Osteoblast (primary cell): ENCODE measurements around the gene CCND2. TPM values are rescaled to one million over a fixed set of nuclear protein-coding genes. Genes with fewer than 3 reads are reported as not detected.

Experiments
- DNase-seq: peaks from one replicate; pipeline ENCODE4 v3.0.0; 2011; ENCODE audit warnings: low spot score, mixed read lengths; ENCODE audit not compliant: insufficient read length; ENCODE audit errors: missing footprints
- H2AFZ ChIP-seq: 2 replicates; pipeline ENCODE4 v1.6.0; 2011; ENCODE audit warnings: mild to moderate bottlenecking, low read length
- H3K27ac ChIP-seq: 2 replicates; pipeline ENCODE4 v1.5.1; 2011; ENCODE audit warnings: mild to moderate bottlenecking, low read depth, low read length, moderate library complexity
- H3K27me3 ChIP-seq: 2 replicates; pipeline ENCODE4 v1.6.0; 2012; ENCODE audit warnings: mild to moderate bottlenecking, control low read depth, inconsistent platforms, low read length, moderate library complexity; ENCODE audit not compliant: insufficient read depth
- H3K36me3 ChIP-seq: 2 replicates; pipeline ENCODE4 v1.5.1; 2011; ENCODE audit warnings: mild to moderate bottlenecking, low read length, control low read depth, moderate library complexity; ENCODE audit not compliant: insufficient read depth
- H3K4me1 ChIP-seq: 2 replicates; pipeline ENCODE4 v1.5.1; 2011; ENCODE audit warnings: mild to moderate bottlenecking, low read length, control low read depth, moderate library complexity; ENCODE audit not compliant: insufficient read depth
- H3K4me2 ChIP-seq: 2 replicates; pipeline ENCODE4 v1.6.0; 2011; ENCODE audit warnings: mild to moderate bottlenecking, low read length; ENCODE audit not compliant: insufficient read depth
- H3K4me3 ChIP-seq: fragments of 200-600 bp; sonication (generic); 3 replicates; pipeline ENCODE4 v1.5.1; 2012; ENCODE audit warnings: mild to moderate bottlenecking, low read length, inconsistent platforms; ENCODE audit not compliant: insufficient read depth
- H3K79me2 ChIP-seq: 2 replicates; pipeline ENCODE4 v1.6.0; 2012; ENCODE audit warnings: mild to moderate bottlenecking, low read length, control low read depth, inconsistent platforms; ENCODE audit not compliant: insufficient read depth
- H3K9me3 ChIP-seq: 2 replicates; pipeline ENCODE4 v1.5.1; 2011; ENCODE audit warnings: low read depth, low read length, control low read depth
- H4K20me1 ChIP-seq: 2 replicates; pipeline ENCODE4 v1.6.0; 2012; ENCODE audit warnings: mild to moderate bottlenecking, low read length, control low read depth; ENCODE audit not compliant: insufficient read depth
- CTCF ChIP-seq: IDR thresholded peaks from 2 replicates; pipeline ENCODE4 v1.5.1; 2011; ENCODE audit warnings: mild to moderate bottlenecking, low read depth, low read length, moderate library complexity; ENCODE audit errors: extremely low read depth
- total RNA-seq: library from RNA; depleted of rRNA; stranded (reverse); fragments of >200 nt; gene quantifications from 2 replicates; pipeline ENCODE4 v1.2.3, GENCODE V29; 2012

CCND2 gene
- total RNA-seq, 1 donor = 2.5 TPM

GRCh38 chr12:4273273-4273651 lies 300 bp upstream of the CCND2 start:
- no peaks in the 10 kb centered on the region for H3K79me2 ChIP-seq
- peaks cover 93% of the 10 kb centered on the region for H3K27me3 ChIP-seq
- H3K4me1 ChIP-seq = no peaks in the 10 kb centered on the region
- no peak for DNase-seq
- H3K27ac ChIP-seq = no peak overlapping the region
- no peak overlapping the region for H3K4me3 ChIP-seq
- H3K4me2 ChIP-seq = no peak overlapping the region
- no peak overlapping the region for H2AFZ ChIP-seq
- TF ChIP-seq CTCF = no peak
- no peaks in the 10 kb centered on the region for H3K36me3 ChIP-seq
- no peaks in the 10 kb centered on the region for H4K20me1 ChIP-seq
- H3K9me3 ChIP-seq = no peaks in the 10 kb centered on the region

DNA sequence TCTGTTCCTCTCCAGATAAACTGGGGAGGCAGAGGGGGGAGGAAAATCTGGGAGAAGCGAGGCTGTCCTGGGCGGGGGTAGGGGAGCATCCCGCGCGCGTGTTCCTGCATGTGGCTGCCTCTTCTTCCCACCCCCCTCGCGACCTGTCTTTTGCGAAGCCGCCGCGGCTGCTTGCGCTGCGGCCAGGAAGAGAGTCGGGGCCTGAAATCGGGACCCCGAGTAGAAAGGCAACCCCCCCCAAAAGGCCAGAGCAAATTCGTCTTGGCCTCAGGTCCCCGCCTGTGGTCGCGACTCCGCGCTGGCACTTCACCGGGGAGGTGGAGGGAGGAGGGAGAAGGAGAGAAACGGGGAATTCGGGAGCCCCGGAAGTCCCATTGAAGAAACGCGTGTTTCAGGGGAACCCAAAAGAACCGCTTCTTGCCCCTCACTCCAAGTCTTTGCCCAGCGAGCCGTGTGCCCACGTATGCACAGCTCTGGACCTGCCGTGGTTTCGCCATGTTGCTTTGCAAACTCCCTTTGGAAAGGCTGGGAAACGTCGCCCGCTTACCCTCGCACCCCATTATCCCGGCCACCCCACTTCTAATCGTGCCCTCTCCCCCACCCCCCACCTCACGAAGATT lies 944 bp downstream of the CCND2 start:
- no peaks in the 10 kb centered on the region for H4K20me1 ChIP-seq
- peak overlapping the region; percentile 64 for H3K4me3 ChIP-seq
- no peak for DNase-seq
- H3K4me2 ChIP-seq = peak overlapping the region; percentile 58
- peaks cover 82% of the 10 kb centered on the region for H3K27me3 ChIP-seq
- no peaks in the 10 kb centered on the region for H3K36me3 ChIP-seq
- no peak for TF ChIP-seq CTCF
- no peaks in the 10 kb centered on the region for H3K4me1 ChIP-seq
- peak overlapping the region; percentile 72 for H2AFZ ChIP-seq
- no peaks in the 10 kb centered on the region for H3K79me2 ChIP-seq
- H3K27ac ChIP-seq = no peak overlapping the region
- no peaks in the 10 kb centered on the region for H3K9me3 ChIP-seq

- H3K27me3 ChIP-seq = peaks cover 74% of the 10 kb centered on the region
- no peaks in the 10 kb centered on the region for H3K4me1 ChIP-seq
- H3K4me3 ChIP-seq = peak overlapping the region; percentile 64
- peak; percentile 87 for DNase-seq
- no peak overlapping the region for H3K27ac ChIP-seq
- H4K20me1 ChIP-seq = no peaks in the 10 kb centered on the region
- no peak for TF ChIP-seq CTCF
- no peaks in the 10 kb centered on the region for H3K9me3 ChIP-seq
- no peaks in the 10 kb centered on the region for H3K36me3 ChIP-seq
- no peaks in the 10 kb centered on the region for H3K79me2 ChIP-seq
- peak overlapping the region; percentile 29 for H2AFZ ChIP-seq
- peak overlapping the region; percentile 58 for H3K4me2 ChIP-seq
These were observed 1.7 kb downstream of the CCND2 start for GRCh38 chr12:4275016-4275869.

DNA sequence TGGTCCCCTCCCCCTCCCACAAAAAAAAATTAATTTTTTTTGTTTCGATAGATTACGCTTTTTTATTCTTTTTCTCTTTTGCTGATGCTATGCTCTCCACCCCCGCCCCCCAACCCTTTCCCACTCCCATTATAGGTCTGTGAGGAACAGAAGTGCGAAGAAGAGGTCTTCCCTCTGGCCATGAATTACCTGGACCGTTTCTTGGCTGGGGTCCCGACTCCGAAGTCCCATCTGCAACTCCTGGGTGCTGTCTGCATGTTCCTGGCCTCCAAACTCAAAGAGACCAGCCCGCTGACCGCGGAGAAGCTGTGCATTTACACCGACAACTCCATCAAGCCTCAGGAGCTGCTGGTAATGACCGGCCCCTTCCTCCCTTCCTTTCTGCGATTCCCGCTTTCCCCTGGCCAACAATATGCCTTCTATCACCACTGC lies 2.3 kb downstream of the CCND2 start:
- peak overlapping the region; percentile 58 for H3K4me2 ChIP-seq

More for the DNA sequence above, 2.3 kb downstream of the CCND2 start:
- Histone ChIP-seq H3K36me3 (no peaks in the 10 kb centered on the region), H3K4me1 (no peaks in the 10 kb centered on the region), H3K9me3 (no peaks in the 10 kb centered on the region), H3K27me3 (peaks cover 72% of the 10 kb centered on the region), H3K4me3 (no peak overlapping the region), H4K20me1 (no peaks in the 10 kb centered on the region), H3K79me2 (no peaks in the 10 kb centered on the region), H2AFZ (no peak overlapping the region), H3K27ac (no peak overlapping the region)
- no peak for TF ChIP-seq CTCF
- DNase-seq = no peak
